Brain microvascular endothelial cell (primary cell): Measurements from ENCODE around the gene LRRC4C.
"Not testable (repeated sequence)": the region's sequence is repeated elsewhere in the genome, so short reads cannot be mapped to it uniquely, and the experiment has no call there.

Source experiments
- DNase-seq: peaks from one replicate; pipeline ENCODE4 v3.0.0-alpha.2; 2020
- H3K27ac ChIP-seq: fragments of 250-450 bp; sonication (Bioruptor Pico); 2 replicates; pipeline ENCODE4 v1.5.1; 2020; ENCODE audit warnings: mild to moderate bottlenecking, moderate library complexity
- H3K27me3 ChIP-seq: fragments of 250-450 bp; sonication (Bioruptor Pico); replicated peaks from 2 replicates; pipeline ENCODE4 v1.5.1; 2020; ENCODE audit warnings: mild to moderate bottlenecking
- H3K36me3 ChIP-seq: fragments of 250-450 bp; sonication (Bioruptor Pico); replicated peaks from 2 replicates; pipeline ENCODE4 v1.5.1; 2020; ENCODE audit warnings: mild to moderate bottlenecking
- H3K4me3 ChIP-seq: 2 replicates; pipeline ENCODE4 v1.5.1; 2011; ENCODE audit warnings: low read depth, mild to moderate bottlenecking, control low read depth, low read length, moderate library complexity
- CTCF ChIP-seq: IDR thresholded peaks from 2 replicates; pipeline ENCODE4 v1.5.1; 2011; ENCODE audit warnings: low read depth, mild to moderate bottlenecking, moderate library complexity, low read length, control low read depth, inconsistent platforms; ENCODE audit errors: missing control alignments
- in situ Hi-C: cut with HindIII; loops from 2 replicates; pipeline ENCODE4 v1.10.0; 2017; ENCODE audit warnings: low sequenced_read_pairs, low pct_ligation_motif_present

LRRC4C gene

GRCh38 chr11:41040474-41040873, 419.0 kb downstream of the LRRC4C start:
- H3K27me3 ChIP-seq, result no peaks in the 10 kb centered on the region
- TF ChIP-seq CTCF, result no peak
- in situ Hi-C loops, result no loop called here
- no peak overlapping the region for H3K27ac ChIP-seq
- H3K4me3 ChIP-seq, result no peak overlapping the region
- no peaks in the 10 kb centered on the region for H3K36me3 ChIP-seq
- no peak for DNase-seq

GRCh38 chr11:41039592-41039991, 419.9 kb downstream of the LRRC4C start:
- Histone ChIP-seq H3K36me3 (no peaks in the 10 kb centered on the region), H3K27ac (no peak overlapping the region), H3K27me3 (no peaks in the 10 kb centered on the region), H3K4me3 (no peak overlapping the region)
- no peak for DNase-seq
- in situ Hi-C loops, result no loop called here
- no peak for TF ChIP-seq CTCF

- in situ Hi-C loops, result no loop called here
- Histone ChIP-seq H3K27ac (no peak overlapping the region), H3K4me3 (no peak overlapping the region), H3K27me3 (no peaks in the 10 kb centered on the region), H3K36me3 (no peaks in the 10 kb centered on the region)
- DNase-seq, result no peak
- no peak for TF ChIP-seq CTCF
Observed at GRCh38 chr11:41031551-41032060, 427.8 kb downstream of the LRRC4C start.

GRCh38 chr11:41020259-41020658, 439.2 kb downstream of the LRRC4C start:
- in situ Hi-C loops, result no loop called here

GRCh38 chr11:41019666-41020065, 439.8 kb downstream of the LRRC4C start:
- H3K36me3 ChIP-seq, H3K4me3 ChIP-seq, in situ Hi-C loops, H3K27me3 ChIP-seq, H3K27ac ChIP-seq, DNase-seq: not testable (repeated sequence)

More at GRCh38 chr11:41020259-41020658, 439.2 kb downstream of the LRRC4C start:
- no peak for DNase-seq
- TF ChIP-seq CTCF, result no peak
- no peak overlapping the region for H3K27ac ChIP-seq
- H3K4me3 ChIP-seq, result no peak overlapping the region
- no peaks in the 10 kb centered on the region for H3K36me3 ChIP-seq
- H3K27me3 ChIP-seq, result no peaks in the 10 kb centered on the region

GRCh38 chr11:41018224-41018623, 441.2 kb downstream of the LRRC4C start:
- no peak overlapping the region for H3K4me3 ChIP-seq
- in situ Hi-C loops, result no loop called here
- H3K27ac ChIP-seq, result no peak overlapping the region
- no peak for DNase-seq
- TF ChIP-seq CTCF, result no peak
- no peaks in the 10 kb centered on the region for H3K36me3 ChIP-seq
- H3K27me3 ChIP-seq, result no peaks in the 10 kb centered on the region
